Measurements from ENCODE around the gene TMEM37.

Gene TMEM37

DNA sequence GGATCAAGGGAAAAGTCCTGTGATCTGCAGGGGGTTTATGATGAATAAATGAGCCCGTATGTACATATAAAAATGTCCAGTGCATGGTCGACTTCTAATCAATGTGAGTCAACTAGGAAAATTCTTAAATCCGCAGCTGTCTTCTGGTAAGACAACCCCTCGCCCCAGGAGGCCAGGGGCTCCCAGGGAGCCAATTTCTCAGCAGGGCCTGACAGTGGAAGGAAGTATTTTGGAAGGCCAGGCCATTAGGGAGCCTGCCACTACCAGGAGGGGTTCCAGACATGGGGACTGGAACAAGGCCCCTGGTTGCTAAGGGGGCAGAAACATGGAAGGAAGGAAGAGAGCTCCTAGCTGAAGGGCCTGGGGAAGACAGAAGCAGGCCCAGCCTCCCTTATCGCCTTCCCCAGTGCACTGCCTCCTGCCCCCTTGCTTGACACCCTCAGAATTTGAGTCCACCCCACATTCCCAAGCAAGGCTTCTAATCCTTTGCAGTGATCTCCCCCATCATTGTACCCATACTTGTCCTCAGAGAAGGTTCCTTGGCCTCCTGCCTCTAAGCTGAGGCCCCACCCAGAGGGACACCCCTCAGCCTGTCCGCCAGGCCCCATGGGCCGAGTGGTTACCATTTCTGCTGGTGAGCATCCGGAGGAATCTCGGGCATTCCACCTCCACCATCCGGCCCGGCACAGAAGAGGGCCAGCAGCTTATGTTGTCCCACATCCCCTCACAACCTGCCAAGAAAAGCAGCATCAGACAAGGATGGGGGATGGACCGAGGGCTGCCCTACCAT, 46.7 kb downstream of the TMEM37 start:
- no peak overlapping the region for H3K4me3 Mint-ChIP-seq
- no peaks in the 10 kb centered on the region for H3K9me3 Mint-ChIP-seq
- H3K4me1 Mint-ChIP-seq: peaks cover 17% of the 10 kb centered on the region
- H3K36me3 Mint-ChIP-seq (ENCODE audit: low read depth): no peaks in the 10 kb centered on the region
- TF ChIP-seq, protein P1, sequence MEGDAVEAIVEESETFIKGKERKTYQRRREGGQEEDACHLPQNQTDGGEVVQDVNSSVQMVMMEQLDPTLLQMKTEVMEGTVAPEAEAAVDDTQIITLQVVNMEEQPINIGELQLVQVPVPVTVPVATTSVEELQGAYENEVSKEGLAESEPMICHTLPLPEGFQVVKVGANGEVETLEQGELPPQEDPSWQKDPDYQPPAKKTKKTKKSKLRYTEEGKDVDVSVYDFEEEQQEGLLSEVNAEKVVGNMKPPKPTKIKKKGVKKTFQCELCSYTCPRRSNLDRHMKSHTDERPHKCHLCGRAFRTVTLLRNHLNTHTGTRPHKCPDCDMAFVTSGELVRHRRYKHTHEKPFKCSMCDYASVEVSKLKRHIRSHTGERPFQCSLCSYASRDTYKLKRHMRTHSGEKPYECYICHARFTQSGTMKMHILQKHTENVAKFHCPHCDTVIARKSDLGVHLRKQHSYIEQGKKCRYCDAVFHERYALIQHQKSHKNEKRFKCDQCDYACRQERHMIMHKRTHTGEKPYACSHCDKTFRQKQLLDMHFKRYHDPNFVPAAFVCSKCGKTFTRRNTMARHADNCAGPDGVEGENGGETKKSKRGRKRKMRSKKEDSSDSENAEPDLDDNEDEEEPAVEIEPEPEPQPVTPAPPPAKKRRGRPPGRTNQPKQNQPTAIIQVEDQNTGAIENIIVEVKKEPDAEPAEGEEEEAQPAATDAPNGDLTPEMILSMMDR (IDR thresholded peaks at IDR 0.05; ENCODE audit: unreplicated experiment in 3 of 3): no peak
- no peak overlapping the region for H3K27ac Mint-ChIP-seq
- peaks cover 20% of the 10 kb centered on the region for H3K27me3 Mint-ChIP-seq (ENCODE audit: low read depth)

GRCh38 chr2:119478978-119479295, 47.3 kb downstream of the TMEM37 start:
- H3K4me3 Mint-ChIP-seq: no peak overlapping the region
- TF ChIP-seq, protein P1 (IDR thresholded peaks at IDR 0.05; ENCODE audit: unreplicated experiment in 3 of 3): no peak
- H3K27ac Mint-ChIP-seq: no peak overlapping the region
- no peaks in the 10 kb centered on the region for H3K36me3 Mint-ChIP-seq (ENCODE audit: low read depth)
- H3K4me1 Mint-ChIP-seq: peaks cover 17% of the 10 kb centered on the region
- H3K27me3 Mint-ChIP-seq (ENCODE audit: low read depth): peaks cover 18% of the 10 kb centered on the region
- H3K9me3 Mint-ChIP-seq: no peaks in the 10 kb centered on the region

DNA sequence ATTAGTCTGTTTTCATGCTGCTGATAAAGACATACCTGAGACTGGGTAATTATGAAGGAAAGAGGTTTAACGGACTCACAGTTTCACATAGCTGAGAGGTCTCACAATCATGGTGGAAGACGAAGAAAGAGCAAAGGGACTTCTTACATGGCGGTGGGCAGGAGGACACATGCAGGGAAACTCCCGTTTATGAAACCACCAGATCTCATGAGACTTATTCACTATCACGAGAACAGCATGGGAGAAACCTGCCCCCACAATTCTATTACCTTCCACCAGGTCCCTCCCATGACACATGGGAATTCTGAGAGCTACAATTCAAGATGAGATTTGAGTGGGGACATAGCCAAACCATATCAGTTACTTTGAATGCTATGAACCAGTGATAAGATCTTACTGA, 48.5 kb downstream of the TMEM37 start:
- TF ChIP-seq, protein P1 (IDR thresholded peaks at IDR 0.05; ENCODE audit: unreplicated experiment in 3 of 3): no peak

DNA sequence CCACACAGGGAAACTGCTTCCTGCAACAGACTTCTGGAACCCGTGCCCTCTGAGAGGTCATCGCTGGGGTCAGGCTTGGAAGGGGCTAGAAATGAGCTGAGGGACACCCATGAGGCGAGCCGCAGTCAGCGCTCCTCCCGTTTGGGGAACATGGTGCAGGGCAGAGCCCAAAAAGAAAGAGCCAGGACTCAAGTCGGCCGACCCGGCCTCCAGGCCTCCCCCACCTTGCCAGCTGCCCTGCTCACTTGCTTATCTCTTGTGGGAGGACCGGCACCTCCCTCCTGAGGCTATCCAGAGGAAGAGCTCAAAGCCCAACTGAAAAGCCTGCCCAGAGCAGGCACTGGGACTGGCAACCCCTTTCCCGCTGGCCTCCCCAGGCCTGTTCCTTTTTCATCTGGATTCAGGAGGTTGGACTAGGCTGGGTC, 49.1 kb downstream of the TMEM37 start:
- H3K27me3 Mint-ChIP-seq (ENCODE audit: low read depth): peaks cover 11% of the 10 kb centered on the region
- H3K4me1 Mint-ChIP-seq: peaks cover 22% of the 10 kb centered on the region
- H3K27ac Mint-ChIP-seq: no peak overlapping the region
- H3K4me3 Mint-ChIP-seq: no peak overlapping the region
- TF ChIP-seq, protein P1 (IDR thresholded peaks at IDR 0.05; ENCODE audit: unreplicated experiment in 3 of 3): no peak
- no peaks in the 10 kb centered on the region for H3K36me3 Mint-ChIP-seq (ENCODE audit: low read depth)
- H3K9me3 Mint-ChIP-seq: no peaks in the 10 kb centered on the region

More for the DNA sequence above, 48.5 kb downstream of the TMEM37 start:
- no peak overlapping the region for H3K27ac Mint-ChIP-seq
- H3K9me3 Mint-ChIP-seq: no peaks in the 10 kb centered on the region
- no peak overlapping the region for H3K4me3 Mint-ChIP-seq
- H3K27me3 Mint-ChIP-seq (ENCODE audit: low read depth): peaks cover 11% of the 10 kb centered on the region
- H3K36me3 Mint-ChIP-seq (ENCODE audit: low read depth): no peaks in the 10 kb centered on the region
- peaks cover 19% of the 10 kb centered on the region for H3K4me1 Mint-ChIP-seq

GRCh38 chr2:119481501-119482455, 50.1 kb downstream of the TMEM37 start:
- peaks cover 26% of the 10 kb centered on the region for H3K4me1 Mint-ChIP-seq
- no peaks in the 10 kb centered on the region for H3K36me3 Mint-ChIP-seq (ENCODE audit: low read depth)
- TF ChIP-seq, protein P1 (IDR thresholded peaks at IDR 0.05; ENCODE audit: unreplicated experiment in 3 of 3): no peak
- H3K4me3 Mint-ChIP-seq: no peak overlapping the region
- no peaks in the 10 kb centered on the region for H3K9me3 Mint-ChIP-seq
- peak overlapping the region in 1 of 3 experiments; percentile 42 for H3K27ac Mint-ChIP-seq
- H3K27me3 Mint-ChIP-seq (ENCODE audit: low read depth): peaks cover 15% of the 10 kb centered on the region
